Effector memory CD8-positive, alpha-beta T cell (primary cell): ENCODE data around the gene ASXL3.

Experiments
- ATAC-seq: fragments of 150-1000 bp; cut with Tn5 transposase; replicated peaks from 2 replicates; pipeline ENCODE4 v1.10.0; 2021; ENCODE audit warnings: mild to moderate bottlenecking, moderate library complexity
- DNase-seq, 3 experiments: peaks; one replicate each; pipeline ENCODE4 v3.0.0; 2021
- H3K27ac Mint-ChIP-seq, 2 donors: one replicate each; pipeline ENCODE4 v1.8.0; 2022; ENCODE audit warnings: mild to moderate bottlenecking in 2 of 2, mixed read lengths in 2 of 2, moderate library complexity in 2 of 2
- H3K27me3 Mint-ChIP-seq, 2 donors: one replicate each; pipeline ENCODE4 v1.8.0; 2022; ENCODE audit warnings: mixed read lengths in 2 of 2
- H3K36me3 Mint-ChIP-seq: one replicate; pipeline ENCODE4 v1.8.0; 2022; ENCODE audit warnings: mild to moderate bottlenecking, moderate library complexity, mixed read lengths; ENCODE audit not compliant: insufficient read depth
- H3K4me1 Mint-ChIP-seq, 2 donors: one replicate each; pipeline ENCODE4 v1.8.0; 2022; ENCODE audit warnings: low read depth in 2 of 2, mixed read lengths in 2 of 2
- H3K4me3 Mint-ChIP-seq, 2 donors: one replicate each; pipeline ENCODE4 v1.8.0; 2022; ENCODE audit warnings: mild to moderate bottlenecking in 2 of 2, mixed read lengths in 2 of 2, moderate library complexity in 2 of 2
- H3K9me3 Mint-ChIP-seq, 2 donors: one replicate each; pipeline ENCODE4 v1.8.0; 2022; ENCODE audit warnings: mixed read lengths in 2 of 2

ASXL3 gene

GRCh38 chr18:33594799-33595198 is 16.8 kb downstream of the ASXL3 start:
- no peaks in the 10 kb centered on the region for H3K4me1 Mint-ChIP-seq
- ATAC-seq (no peak), DNase-seq (no peak)
- H3K4me3 Mint-ChIP-seq = no peak overlapping the region
- no peak overlapping the region for H3K27ac Mint-ChIP-seq
- H3K36me3 Mint-ChIP-seq = peaks cover 5% of the 10 kb centered on the region
- peaks cover 4 to 14% of the 10 kb centered on the region in 2 donors for H3K9me3 Mint-ChIP-seq
- H3K27me3 Mint-ChIP-seq = no peaks in the 10 kb centered on the region

- H3K27ac Mint-ChIP-seq = no peak overlapping the region
- no peaks in the 10 kb centered on the region for H3K27me3 Mint-ChIP-seq
- H3K4me3 Mint-ChIP-seq = no peak overlapping the region
- peaks cover 3 to 14% of the 10 kb centered on the region in 2 donors for H3K9me3 Mint-ChIP-seq
- DNase-seq (no peak), ATAC-seq (no peak)
- no peaks in the 10 kb centered on the region for H3K4me1 Mint-ChIP-seq
- H3K36me3 Mint-ChIP-seq = peaks cover 5% of the 10 kb centered on the region
Measured at GRCh38 chr18:33596178-33596854, 18.3 kb downstream of the ASXL3 start.

GRCh38 chr18:33600846-33601245 is 22.8 kb downstream of the ASXL3 start:
- Mint-ChIP-seq H3K9me3 (peaks cover 8 to 20% of the 10 kb centered on the region in 2 donors), H3K36me3 (no peaks in the 10 kb centered on the region), H3K4me3 (no peak overlapping the region), H3K27ac (no peak overlapping the region), H3K27me3 (no peaks in the 10 kb centered on the region), H3K4me1 (no peaks in the 10 kb centered on the region)
- no peak for ATAC-seq
- DNase-seq = no peak

- Mint-ChIP-seq H3K27ac (no peak overlapping the region), H3K4me1 (no peaks in the 10 kb centered on the region), H3K4me3 (no peak overlapping the region), H3K9me3 (peaks cover 11 to 19% of the 10 kb centered on the region in 2 donors), H3K27me3 (no peaks in the 10 kb centered on the region), H3K36me3 (no peaks in the 10 kb centered on the region)
- ATAC-seq (no peak), DNase-seq (no peak)
Measured at GRCh38 chr18:33603454-33603853, 25.4 kb downstream of the ASXL3 start.

GRCh38 chr18:33605250-33605649 is 27.2 kb downstream of the ASXL3 start:
- H3K4me1 Mint-ChIP-seq = no peaks in the 10 kb centered on the region
- H3K27ac Mint-ChIP-seq = no peak overlapping the region
- no peak for DNase-seq
- H3K9me3 Mint-ChIP-seq = peaks cover 13 to 15% of the 10 kb centered on the region in 2 donors
- H3K36me3 Mint-ChIP-seq = no peaks in the 10 kb centered on the region
- H3K4me3 Mint-ChIP-seq = no peak overlapping the region
- H3K27me3 Mint-ChIP-seq = no peaks in the 10 kb centered on the region
- no peak for ATAC-seq

GRCh38 chr18:33606621-33607020 is 28.6 kb downstream of the ASXL3 start:
- DNase-seq (no peak), ATAC-seq (no peak)
- no peak overlapping the region for H3K27ac Mint-ChIP-seq
- H3K4me1 Mint-ChIP-seq = no peaks in the 10 kb centered on the region
- peaks cover 15 to 19% of the 10 kb centered on the region in 2 donors for H3K9me3 Mint-ChIP-seq
- no peaks in the 10 kb centered on the region for H3K36me3 Mint-ChIP-seq
- H3K4me3 Mint-ChIP-seq = no peak overlapping the region
- no peaks in the 10 kb centered on the region for H3K27me3 Mint-ChIP-seq

- ATAC-seq = no peak
- no peaks in the 10 kb centered on the region for H3K4me1 Mint-ChIP-seq
- no peaks in the 10 kb centered on the region for H3K36me3 Mint-ChIP-seq
- no peak overlapping the region for H3K4me3 Mint-ChIP-seq
- no peak overlapping the region for H3K27ac Mint-ChIP-seq
- H3K27me3 Mint-ChIP-seq = no peaks in the 10 kb centered on the region
- no peak for DNase-seq
- peaks cover 4 to 7% of the 10 kb centered on the region in 2 donors for H3K9me3 Mint-ChIP-seq
Measured at GRCh38 chr18:33611525-33612135, 33.6 kb downstream of the ASXL3 start.

GRCh38 chr18:33612632-33613031 is 34.6 kb downstream of the ASXL3 start:
- Mint-ChIP-seq H3K36me3 (no peaks in the 10 kb centered on the region), H3K4me1 (no peaks in the 10 kb centered on the region), H3K27me3 (no peaks in the 10 kb centered on the region), H3K27ac (no peak overlapping the region), H3K9me3 (peaks cover 4 to 7% of the 10 kb centered on the region in 2 donors), H3K4me3 (no peak overlapping the region)
- ATAC-seq (no peak), DNase-seq (no peak)

- Mint-ChIP-seq H3K27ac (no peak overlapping the region), H3K27me3 (no peaks in the 10 kb centered on the region), H3K4me3 (no peak overlapping the region), H3K9me3 (peaks cover 3 to 4% of the 10 kb centered on the region in 2 donors), H3K36me3 (no peaks in the 10 kb centered on the region), H3K4me1 (no peaks in the 10 kb centered on the region)
- ATAC-seq = no peak
- no peak for DNase-seq
Measured at GRCh38 chr18:33616556-33616955, 38.5 kb downstream of the ASXL3 start.

- no peak for ATAC-seq
- DNase-seq = no peak
- Mint-ChIP-seq H3K4me3 (no peak overlapping the region), H3K27ac (no peak overlapping the region), H3K27me3 (no peaks in the 10 kb centered on the region), H3K36me3 (no peaks in the 10 kb centered on the region), H3K4me1 (no peaks in the 10 kb centered on the region), H3K9me3 (peaks cover 4 to 7% of the 10 kb centered on the region in 2 donors)
Measured at GRCh38 chr18:33627114-33627513, 49.1 kb downstream of the ASXL3 start.

GRCh38 chr18:33630476-33630875 is 52.5 kb downstream of the ASXL3 start:
- DNase-seq = no peak
- no peak for ATAC-seq
- H3K27me3 Mint-ChIP-seq = no peaks in the 10 kb centered on the region
- no peak overlapping the region for H3K27ac Mint-ChIP-seq
- no peaks in the 10 kb centered on the region for H3K36me3 Mint-ChIP-seq
- H3K4me1 Mint-ChIP-seq = no peaks in the 10 kb centered on the region
- peaks cover 12 to 17% of the 10 kb centered on the region in 2 donors for H3K9me3 Mint-ChIP-seq
- H3K4me3 Mint-ChIP-seq = no peak overlapping the region

GRCh38 chr18:33641141-33641540 is 63.1 kb downstream of the ASXL3 start:
- DNase-seq = no peak
- no peaks in the 10 kb centered on the region for H3K4me1 Mint-ChIP-seq
- no peak overlapping the region for H3K4me3 Mint-ChIP-seq
- no peaks in the 10 kb centered on the region for H3K27me3 Mint-ChIP-seq
- peaks cover 3 to 6% of the 10 kb centered on the region in 2 donors for H3K9me3 Mint-ChIP-seq
- H3K36me3 Mint-ChIP-seq = no peaks in the 10 kb centered on the region
- H3K27ac Mint-ChIP-seq = no peak overlapping the region
- ATAC-seq = no peak

- no peak overlapping the region for H3K27ac Mint-ChIP-seq
- H3K4me3 Mint-ChIP-seq = no peak overlapping the region
- H3K9me3 Mint-ChIP-seq = no peaks in the 10 kb centered on the region
- H3K36me3 Mint-ChIP-seq = no peaks in the 10 kb centered on the region
- no peaks in the 10 kb centered on the region for H3K4me1 Mint-ChIP-seq
- H3K27me3 Mint-ChIP-seq = no peaks in the 10 kb centered on the region
- DNase-seq = no peak
- no peak for ATAC-seq
Measured at GRCh38 chr18:33644494-33644893, 66.5 kb downstream of the ASXL3 start.

- no peak for ATAC-seq
- H3K9me3 Mint-ChIP-seq = peaks cover 0 to 2% of the 10 kb centered on the region in 2 donors
Measured at GRCh38 chr18:33647365-33647764, 69.3 kb downstream of the ASXL3 start.

More at GRCh38 chr18:33647365-33647764, 69.3 kb downstream of the ASXL3 start:
- no peak for DNase-seq
- Mint-ChIP-seq H3K36me3 (no peaks in the 10 kb centered on the region), H3K4me3 (no peak overlapping the region), H3K4me1 (no peaks in the 10 kb centered on the region), H3K27ac (no peak overlapping the region), H3K27me3 (no peaks in the 10 kb centered on the region)
